HCT116 (cell line): ENCODE measurements around the gene ZNF470. TPM values are rescaled to one million over a fixed set of nuclear protein-coding genes. Genes with fewer than 3 reads are reported as not detected.

ENCODE experiments used
- ATAC-seq: fragments of 200-7000 bp; cut with Tn5 transposase; 2 replicates; pipeline ENCODE4 v1.9.1; 2020; ENCODE audit warnings: mild to moderate bottlenecking, moderate library complexity
- BruUV-seq: library from RNA; stranded (reverse); fragments of 400-500 nt; replicated peaks from 2 replicates; lab custom pipeline; 2021; lab: Mats Ljungman, UMichigan
- CTCF ChIA-PET: fragments of 300-600 bp; sonication (Branson Sonifier 250); formaldehyde crosslinking; loops from one replicate; lab custom pipeline; 2021; ENCODE audit warnings: antibody characterized with exemption; lab: Charles Lee
- POLR2A ChIA-PET: fragments of 300-600, 350-600 bp; sonication (Branson Sonifier 250); formaldehyde crosslinking; loops from one replicate; lab custom pipeline; 2021; ENCODE audit warnings: antibody characterized with exemption; lab: Charles Lee
- RAD21 ChIA-PET, 2 experiments: fragments of 300-600 bp; sonication (Branson Sonifier 250); formaldehyde crosslinking; loops; one replicate each; lab custom pipeline; 2023; ENCODE audit warnings: low total read pairs in 2 of 2; ENCODE audit not compliant: uncharacterized antibody in 2 of 2, unreplicated experiment in 2 of 2, low non-redundant PET in 1 of 2; lab: Charles Lee
- DNase-seq: peaks from one replicate; pipeline ENCODE4 v3.0.0-alpha.2; 2010; ENCODE audit warnings: low read depth, low spot score
- H2AFZ ChIP-seq: fragments of 200-600 bp; shearing (Covaris generic), sonication (generic); 2 replicates; pipeline ENCODE4 v1.6.1; 2017; ENCODE audit warnings: low read depth, mixed run types, mixed read lengths, antibody characterized with exemption, low read length; ENCODE audit not compliant: poor library complexity, severe bottlenecking
- H3K27ac ChIP-seq: 2 replicates; pipeline ENCODE4 v1.5.1; 2012; ENCODE audit warnings: low read depth, low read length
- H3K27me3 ChIP-seq: fragments of 200-600 bp; sonication (generic); 2 replicates; pipeline ENCODE4 v1.6.1; 2016; ENCODE audit warnings: mixed run types, low read length, mixed read lengths; ENCODE audit not compliant: insufficient read depth
- H3K36me3 ChIP-seq, 2 experiments: fragments of 200-500 bp in 1 of 2; fragments of 200-600 bp in 1 of 2; sonication (Bioruptor generic) in 1 of 2; sonication (generic) in 1 of 2; 2 replicates each; pipeline versions ENCODE4 v1.5.1 to v1.6.1; 2014 to 2016; ENCODE audit warnings: low read length in 2 of 2, inconsistent platforms in 1 of 2, mixed read lengths in 1 of 2, mixed run types in 1 of 2; ENCODE audit not compliant: insufficient read depth in 2 of 2, control insufficient read depth in 1 of 2
- H3K4me1 ChIP-seq, 2 experiments: fragments of 200-600 bp in 1 of 2; sonication (generic) in 1 of 2; 2 replicates each; pipeline versions ENCODE4 v1.5.1 to v1.6.1; 2012 to 2017; ENCODE audit warnings: low read length in 2 of 2, inconsistent platforms in 1 of 2, mild to moderate bottlenecking in 1 of 2, mixed read lengths in 1 of 2, mixed run types in 1 of 2, moderate library complexity in 1 of 2; ENCODE audit not compliant: insufficient read depth in 2 of 2, control insufficient read depth in 1 of 2
- H3K4me2 ChIP-seq: fragments of 200-600 bp; sonication (generic); 2 replicates; pipeline ENCODE4 v1.6.1; 2017; ENCODE audit warnings: mixed run types, low read length, mixed read lengths
- H3K4me3 ChIP-seq, 2 experiments: fragments of 200-600 bp in 1 of 2; sonication (generic) in 1 of 2; replicated peaks in 1 of 2; 2 replicates each; pipeline ENCODE4 v1.5.1; 2011 to 2016; ENCODE audit warnings: low read length in 2 of 2, control low read depth in 1 of 2, low read depth in 1 of 2, mild to moderate bottlenecking in 1 of 2, mixed read lengths in 1 of 2, mixed run types in 1 of 2
- H3K79me2 ChIP-seq: fragments of 200-600 bp; sonication (generic); 2 replicates; pipeline ENCODE4 v1.6.1; 2017; ENCODE audit warnings: mild to moderate bottlenecking, mixed run types, low read length, moderate library complexity, mixed read lengths; ENCODE audit not compliant: insufficient read depth
- H3K9ac ChIP-seq: fragments of 200-600 bp; sonication (generic); 2 replicates; pipeline ENCODE4 v1.6.1; 2016; ENCODE audit warnings: low read length, mixed read lengths
- H3K9me2 ChIP-seq: fragments of 200-600 bp; sonication (generic), shearing (Covaris generic); 2 replicates; pipeline ENCODE4 v1.6.1; 2017; ENCODE audit warnings: mixed run types, mild to moderate bottlenecking, moderate library complexity; ENCODE audit not compliant: insufficient read depth
- H3K9me3 ChIP-seq, 2 experiments: fragments of 200-500 bp in 1 of 2; fragments of 200-600 bp in 1 of 2; sonication (Bioruptor generic) in 1 of 2; sonication (generic) in 1 of 2; 2 replicates each; pipeline ENCODE4 v1.6.1; 2014 to 2017; ENCODE audit warnings: low read length in 2 of 2, mixed read lengths in 2 of 2, inconsistent platforms in 1 of 2, low read depth in 1 of 2, mild to moderate bottlenecking in 1 of 2, mixed run types in 1 of 2, moderate library complexity in 1 of 2; ENCODE audit not compliant: control insufficient read depth in 1 of 2, insufficient read depth in 1 of 2
- H4K20me1 ChIP-seq: fragments of 200-600 bp; sonication (generic), shearing (Covaris generic); 2 replicates; pipeline ENCODE4 v1.6.1; 2017; ENCODE audit warnings: mixed run types, mild to moderate bottlenecking, moderate library complexity; ENCODE audit not compliant: insufficient read depth
- CBX3 ChIP-seq: IDR thresholded peaks from 2 replicates; pipeline ENCODE4 v1.6.1; 2012; ENCODE audit warnings: low read depth
- CEBPB ChIP-seq: IDR thresholded peaks from 2 replicates; pipeline ENCODE4 v1.6.1; 2012; ENCODE audit warnings: low read depth
- EGR1 ChIP-seq: IDR thresholded peaks from 2 replicates; pipeline ENCODE4 v1.6.1; 2012; ENCODE audit warnings: low read depth
- ELF1 ChIP-seq: IDR thresholded peaks from 2 replicates; pipeline ENCODE4 v1.6.1; 2012; ENCODE audit warnings: low read depth, borderline replicate concordance
- EZH2 ChIP-seq: fragments of 200-600 bp; sonication (generic); IDR thresholded peaks from 2 replicates; pipeline ENCODE4 v1.6.1; 2017; ENCODE audit warnings: antibody characterized with exemption, mixed run types
- EZH2phosphoT487 ChIP-seq: fragments of 200-600 bp; IDR thresholded peaks from 2 replicates; pipeline ENCODE4 v1.6.1; 2018; ENCODE audit warnings: antibody characterized with exemption, borderline replicate concordance
- JUND ChIP-seq: IDR thresholded peaks from 2 replicates; pipeline ENCODE4 v1.6.1; 2012
- MAX ChIP-seq: IDR thresholded peaks from 2 replicates; pipeline ENCODE4 v1.6.1; 2012
- POLR2A ChIP-seq: IDR thresholded peaks from 2 replicates; pipeline ENCODE4 v1.7.0; 2011; ENCODE audit warnings: borderline replicate concordance; ENCODE audit not compliant: insufficient read depth, insufficient read length; ENCODE audit errors: extremely low read depth
- POLR2AphosphoS5 ChIP-seq: IDR thresholded peaks from 2 replicates; pipeline ENCODE4 v1.6.1; 2011; ENCODE audit warnings: mild to moderate bottlenecking, low read depth, low read length, moderate library complexity
- RAD21 ChIP-seq: IDR thresholded peaks from 2 replicates; pipeline ENCODE4 v1.6.1; 2012; ENCODE audit warnings: low read depth, mild to moderate bottlenecking
- SIN3A ChIP-seq: IDR thresholded peaks from 2 replicates; pipeline ENCODE4 v1.6.1; 2012; ENCODE audit warnings: low read depth
- SP1 ChIP-seq: IDR thresholded peaks from 2 replicates; pipeline ENCODE4 v1.6.1; 2012; ENCODE audit warnings: low read depth
- SRF ChIP-seq: IDR thresholded peaks from 2 replicates; pipeline ENCODE4 v1.6.1; 2012; ENCODE audit warnings: low read depth
- TCF7L2 ChIP-seq: IDR thresholded peaks from 2 replicates; pipeline ENCODE4 v1.7.0; 2011; ENCODE audit warnings: borderline replicate concordance, inconsistent platforms; ENCODE audit not compliant: insufficient read depth, insufficient read length; ENCODE audit errors: extremely low read depth
- YY1 ChIP-seq: IDR thresholded peaks from 2 replicates; pipeline ENCODE4 v1.6.1; 2011; ENCODE audit warnings: low read length, low read depth, moderate library complexity, mild to moderate bottlenecking; ENCODE audit not compliant: insufficient replicate concordance; ENCODE audit errors: extremely low read depth
- ZFX ChIP-seq: fragments of 450-650 bp; IDR thresholded peaks from 2 replicates; pipeline ENCODE4 v1.6.1; 2017
- intact Hi-C: fragments of 100-400 bp; cut with micrococcal nuclease; formaldehyde crosslinking; loops from 2 replicates; pipeline ENCODE4 v1.10.0; 2022
- total RNA-seq: library from RNA; stranded (reverse); gene quantifications from one replicate; pipeline ENCODE4 v1.2.1, GENCODE V29; 2021; ENCODE audit not compliant: unreplicated experiment
- TF ChIP-seq, protein P1 (sequence below): IDR thresholded peaks from 2 replicates; pipeline ENCODE4 v1.6.1; 2012; ENCODE audit warnings: low read depth
- TF ChIP-seq, protein P2 (sequence below), 3 experiments: fragments of 200-600 bp in 1 of 3; sonication (generic) in 1 of 3; IDR thresholded peaks in 2 of 3; conservative IDR thresholded peaks in 1 of 3; 2 replicates each; pipeline ENCODE4 v1.5.1; 2012 to 2017; ENCODE audit warnings: low read depth in 2 of 3, low read length in 2 of 3, antibody characterized with exemption in 1 of 3, borderline replicate concordance in 1 of 3, control low read depth in 1 of 3, mild to moderate bottlenecking in 1 of 3, mixed read lengths in 1 of 3, mixed run types in 1 of 3, moderate library complexity in 1 of 3; ENCODE audit not compliant: insufficient read depth in 1 of 3
- TF ChIP-seq, protein P3 (sequence below): IDR thresholded peaks from 2 replicates; pipeline ENCODE4 v1.6.1; 2012

ZNF470 gene
- total RNA-seq, 1 experiment from 2014 or later = not detected

DNA sequence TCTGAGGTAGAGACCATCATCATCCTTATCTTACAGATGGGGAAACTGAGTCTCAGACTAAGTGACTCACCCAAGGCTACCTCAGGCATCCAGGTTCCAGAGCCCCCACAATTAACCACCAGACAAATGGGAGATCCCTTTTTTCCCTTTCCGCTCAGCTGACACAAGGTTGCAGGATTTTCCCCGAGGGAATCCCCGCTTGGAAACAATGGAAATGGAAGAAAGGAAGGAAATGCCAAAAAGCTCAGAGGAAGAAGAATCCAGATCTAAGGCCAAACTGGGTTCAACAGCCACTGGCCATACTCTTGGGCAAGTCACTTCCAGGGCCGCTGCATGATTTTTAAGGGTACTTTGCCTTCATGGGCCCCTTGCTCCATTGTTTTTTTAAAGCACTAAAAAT, 29.4 kb downstream of the ZNF470 start:
- DNase-seq (no peak), ATAC-seq (no peak)
- no peak overlapping the region for H3K27ac ChIP-seq
- H3K36me3 ChIP-seq = no peaks in the 10 kb centered on the region
- no peak overlapping the region for H3K4me2 ChIP-seq
- H3K9me2 ChIP-seq = no peaks in the 10 kb centered on the region
- POLR2A ChIA-PET = no interaction called here
- H3K9me3 ChIP-seq = peaks cover 10 to 32% of the 10 kb centered on the region in 2 experiments; a peak in 2 of 4 replicates
- H4K20me1 ChIP-seq = no peaks in the 10 kb centered on the region
- no TSS peak for BruUV-seq
- H3K9ac ChIP-seq = no peak overlapping the region
- H3K27me3 ChIP-seq = no peaks in the 10 kb centered on the region
- H3K79me2 ChIP-seq = no peaks in the 10 kb centered on the region
- no peaks in the 10 kb centered on the region for H3K4me1 ChIP-seq
- no peak overlapping the region for H2AFZ ChIP-seq
- no peak overlapping the region for H3K4me3 ChIP-seq
- CTCF ChIA-PET = no interaction called here
- TF ChIP-seq RAD21 = no peak
- TF ChIP-seq, protein P1, sequence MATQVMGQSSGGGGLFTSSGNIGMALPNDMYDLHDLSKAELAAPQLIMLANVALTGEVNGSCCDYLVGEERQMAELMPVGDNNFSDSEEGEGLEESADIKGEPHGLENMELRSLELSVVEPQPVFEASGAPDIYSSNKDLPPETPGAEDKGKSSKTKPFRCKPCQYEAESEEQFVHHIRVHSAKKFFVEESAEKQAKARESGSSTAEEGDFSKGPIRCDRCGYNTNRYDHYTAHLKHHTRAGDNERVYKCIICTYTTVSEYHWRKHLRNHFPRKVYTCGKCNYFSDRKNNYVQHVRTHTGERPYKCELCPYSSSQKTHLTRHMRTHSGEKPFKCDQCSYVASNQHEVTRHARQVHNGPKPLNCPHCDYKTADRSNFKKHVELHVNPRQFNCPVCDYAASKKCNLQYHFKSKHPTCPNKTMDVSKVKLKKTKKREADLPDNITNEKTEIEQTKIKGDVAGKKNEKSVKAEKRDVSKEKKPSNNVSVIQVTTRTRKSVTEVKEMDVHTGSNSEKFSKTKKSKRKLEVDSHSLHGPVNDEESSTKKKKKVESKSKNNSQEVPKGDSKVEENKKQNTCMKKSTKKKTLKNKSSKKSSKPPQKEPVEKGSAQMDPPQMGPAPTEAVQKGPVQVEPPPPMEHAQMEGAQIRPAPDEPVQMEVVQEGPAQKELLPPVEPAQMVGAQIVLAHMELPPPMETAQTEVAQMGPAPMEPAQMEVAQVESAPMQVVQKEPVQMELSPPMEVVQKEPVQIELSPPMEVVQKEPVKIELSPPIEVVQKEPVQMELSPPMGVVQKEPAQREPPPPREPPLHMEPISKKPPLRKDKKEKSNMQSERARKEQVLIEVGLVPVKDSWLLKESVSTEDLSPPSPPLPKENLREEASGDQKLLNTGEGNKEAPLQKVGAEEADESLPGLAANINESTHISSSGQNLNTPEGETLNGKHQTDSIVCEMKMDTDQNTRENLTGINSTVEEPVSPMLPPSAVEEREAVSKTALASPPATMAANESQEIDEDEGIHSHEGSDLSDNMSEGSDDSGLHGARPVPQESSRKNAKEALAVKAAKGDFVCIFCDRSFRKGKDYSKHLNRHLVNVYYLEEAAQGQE = no peak
- TF ChIP-seq, protein P2, sequence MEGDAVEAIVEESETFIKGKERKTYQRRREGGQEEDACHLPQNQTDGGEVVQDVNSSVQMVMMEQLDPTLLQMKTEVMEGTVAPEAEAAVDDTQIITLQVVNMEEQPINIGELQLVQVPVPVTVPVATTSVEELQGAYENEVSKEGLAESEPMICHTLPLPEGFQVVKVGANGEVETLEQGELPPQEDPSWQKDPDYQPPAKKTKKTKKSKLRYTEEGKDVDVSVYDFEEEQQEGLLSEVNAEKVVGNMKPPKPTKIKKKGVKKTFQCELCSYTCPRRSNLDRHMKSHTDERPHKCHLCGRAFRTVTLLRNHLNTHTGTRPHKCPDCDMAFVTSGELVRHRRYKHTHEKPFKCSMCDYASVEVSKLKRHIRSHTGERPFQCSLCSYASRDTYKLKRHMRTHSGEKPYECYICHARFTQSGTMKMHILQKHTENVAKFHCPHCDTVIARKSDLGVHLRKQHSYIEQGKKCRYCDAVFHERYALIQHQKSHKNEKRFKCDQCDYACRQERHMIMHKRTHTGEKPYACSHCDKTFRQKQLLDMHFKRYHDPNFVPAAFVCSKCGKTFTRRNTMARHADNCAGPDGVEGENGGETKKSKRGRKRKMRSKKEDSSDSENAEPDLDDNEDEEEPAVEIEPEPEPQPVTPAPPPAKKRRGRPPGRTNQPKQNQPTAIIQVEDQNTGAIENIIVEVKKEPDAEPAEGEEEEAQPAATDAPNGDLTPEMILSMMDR (IDR thresholded peaks at IDR 0.05 in 2 of 3, conservative IDR thresholded peaks at IDR 0.05 in 1 of 3; ENCODE audit: borderline replicate concordance in 1 of 3, insufficient read depth in 1 of 3, low read depth in 2 of 3, low read length in 2 of 3) = no peak
- no peak for TF ChIP-seq SRF
- TF ChIP-seq JUND = no peak
- no peak for TF ChIP-seq YY1
- TF ChIP-seq, protein P3, sequence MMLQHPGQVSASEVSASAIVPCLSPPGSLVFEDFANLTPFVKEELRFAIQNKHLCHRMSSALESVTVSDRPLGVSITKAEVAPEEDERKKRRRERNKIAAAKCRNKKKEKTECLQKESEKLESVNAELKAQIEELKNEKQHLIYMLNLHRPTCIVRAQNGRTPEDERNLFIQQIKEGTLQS = no peak
- TF ChIP-seq CEBPB = no peak
- no peak for TF ChIP-seq MAX
- no peak for TF ChIP-seq EZH2phosphoT487
- no peak for TF ChIP-seq EZH2
- TF ChIP-seq CBX3 = no peak
- TF ChIP-seq TCF7L2 = no peak
- TF ChIP-seq SP1 = no peak
- no peak for TF ChIP-seq SIN3A
- TF ChIP-seq POLR2AphosphoS5 = no peak
- no peak for TF ChIP-seq ZFX
- TF ChIP-seq POLR2A = no peak
- TF ChIP-seq EGR1 = no peak
- TF ChIP-seq ELF1 = no peak
- intact Hi-C loops = no loop called here
- RAD21 ChIA-PET = no interaction called here
